ENCODE data around the gene AAR2.

AAR2 gene

GRCh38 chr20:36207602-36208001, 28.7 kb upstream of the AAR2 start:
- Histone ChIP-seq H4K91ac (ENCODE audit: low read length) (no peak overlapping the region), H3K36me3 (ENCODE audit: control insufficient read depth in 1 of 2, insufficient read depth in 2 of 2, low read depth in 1 of 2, low read length in 2 of 2) (peaks cover 47 to 69% of the 10 kb centered on the region in 2 experiments), H3K9me3 (ENCODE audit: control insufficient read depth, low read length) (no peaks in the 10 kb centered on the region), H2BK120ac (ENCODE audit: low read depth, low read length) (no peak overlapping the region), H3K27ac (ENCODE audit: low read length, poor library complexity, severe bottlenecking) (no peak overlapping the region), H2BK5ac (ENCODE audit: low read depth, low read length, poor library complexity, severe bottlenecking) (no peak overlapping the region), H3K4ac (ENCODE audit: low read depth in 1 of 2, low read length in 2 of 2) (no peak overlapping the region), H2AK5ac (ENCODE audit: low read length, severe bottlenecking) (no peak overlapping the region), H3K4me3 (ENCODE audit: insufficient read depth in 1 of 2, low read depth in 1 of 2, low read length in 2 of 2) (no peak overlapping the region), H3K4me1 (ENCODE audit: control insufficient read depth, insufficient read depth, low read depth, low read length) (peaks cover 11% of the 10 kb centered on the region), H3K18ac (ENCODE audit: low read depth in 1 of 2, low read length in 2 of 2) (no peak overlapping the region), H2BK12ac (ENCODE audit: low read length in 2 of 2) (no peak overlapping the region), H4K8ac (ENCODE audit: low read length) (no peak overlapping the region), H3K4me2 (ENCODE audit: low read length, poor library complexity, severe bottlenecking) (no peak overlapping the region), H3K79me1 (replicated peaks; ENCODE audit: low read length, poor library complexity, severe bottlenecking) (no peaks in the 10 kb centered on the region), H3K23ac (ENCODE audit: low read length in 2 of 2) (no peak overlapping the region), H2AFZ (ENCODE audit: low read depth, low read length) (no peak overlapping the region), H2BK15ac (ENCODE audit: low read depth, poor library complexity, severe bottlenecking) (no peak overlapping the region), H3K14ac (ENCODE audit: low read length in 2 of 2) (no peak overlapping the region), H3K27me3 (ENCODE audit: control insufficient read depth in 1 of 2, insufficient read depth in 1 of 2, low read length in 2 of 2) (no peaks in the 10 kb centered on the region), H3K9ac (ENCODE audit: low read length) (no peak overlapping the region)
- WGBS, result 88% methylated on average over 11 of the region's 11 CpGs
- DNase-seq, result no peak

GRCh38 chr20:36208257-36208656, 28.0 kb upstream of the AAR2 start:
- H3K4me3 ChIP-seq (ENCODE audit: insufficient read depth in 1 of 2, low read depth in 1 of 2, low read length in 2 of 2), result no peak overlapping the region
- no peaks in the 10 kb centered on the region for H3K27me3 ChIP-seq (ENCODE audit: control insufficient read depth in 1 of 2, insufficient read depth in 1 of 2, low read length in 2 of 2)
- H2BK120ac ChIP-seq (ENCODE audit: low read depth, low read length), result no peak overlapping the region
- H3K4me2 ChIP-seq (ENCODE audit: low read length, poor library complexity, severe bottlenecking), result no peak overlapping the region
- no peak overlapping the region for H3K9ac ChIP-seq (ENCODE audit: low read length)
- H3K9me3 ChIP-seq (ENCODE audit: control insufficient read depth, low read length), result no peaks in the 10 kb centered on the region
- no peak overlapping the region for H4K91ac ChIP-seq (ENCODE audit: low read length)
- H3K79me1 ChIP-seq (replicated peaks; ENCODE audit: low read length, poor library complexity, severe bottlenecking), result no peaks in the 10 kb centered on the region
- no peak overlapping the region for H3K4ac ChIP-seq (ENCODE audit: low read depth in 1 of 2, low read length in 2 of 2)
- no peak overlapping the region for H3K14ac ChIP-seq (ENCODE audit: low read length in 2 of 2)
- H2BK15ac ChIP-seq (ENCODE audit: low read depth, poor library complexity, severe bottlenecking), result no peak overlapping the region
- H3K23ac ChIP-seq (ENCODE audit: low read length in 2 of 2), result no peak overlapping the region
- no peak overlapping the region for H3K27ac ChIP-seq (ENCODE audit: low read length, poor library complexity, severe bottlenecking)
- no peak overlapping the region for H3K18ac ChIP-seq (ENCODE audit: low read depth in 1 of 2, low read length in 2 of 2)
- H2AK5ac ChIP-seq (ENCODE audit: low read length, severe bottlenecking), result no peak overlapping the region
- H2AFZ ChIP-seq (ENCODE audit: low read depth, low read length), result no peak overlapping the region
- peaks cover 11% of the 10 kb centered on the region for H3K4me1 ChIP-seq (ENCODE audit: control insufficient read depth, insufficient read depth, low read depth, low read length)
- H4K8ac ChIP-seq (ENCODE audit: low read length), result no peak overlapping the region
- no peak overlapping the region for H2BK12ac ChIP-seq (ENCODE audit: low read length in 2 of 2)
- peaks cover 47 to 72% of the 10 kb centered on the region in 2 experiments for H3K36me3 ChIP-seq (ENCODE audit: control insufficient read depth in 1 of 2, insufficient read depth in 2 of 2, low read depth in 1 of 2, low read length in 2 of 2)
- no peak overlapping the region for H2BK5ac ChIP-seq (ENCODE audit: low read depth, low read length, poor library complexity, severe bottlenecking)
- WGBS, result 96% methylated on average over 9 of the region's 10 CpGs
- no peak for DNase-seq

GRCh38 chr20:36210436-36211021, 25.7 kb upstream of the AAR2 start:
- no peak overlapping the region for H3K27ac ChIP-seq (ENCODE audit: low read length, poor library complexity, severe bottlenecking)
- H2BK120ac ChIP-seq (ENCODE audit: low read depth, low read length), result no peak overlapping the region
- no peak for DNase-seq
- no peak overlapping the region for H3K4me3 ChIP-seq (ENCODE audit: insufficient read depth in 1 of 2, low read depth in 1 of 2, low read length in 2 of 2)
- no peak overlapping the region for H4K91ac ChIP-seq (ENCODE audit: low read length)
- no peak overlapping the region for H2BK15ac ChIP-seq (ENCODE audit: low read depth, poor library complexity, severe bottlenecking)
- no peaks in the 10 kb centered on the region for H3K27me3 ChIP-seq (ENCODE audit: control insufficient read depth in 1 of 2, insufficient read depth in 1 of 2, low read length in 2 of 2)
- no peak overlapping the region for H3K18ac ChIP-seq (ENCODE audit: low read depth in 1 of 2, low read length in 2 of 2)
- H2AFZ ChIP-seq (ENCODE audit: low read depth, low read length), result no peak overlapping the region
- H3K9me3 ChIP-seq (ENCODE audit: control insufficient read depth, low read length), result no peaks in the 10 kb centered on the region
- no peaks in the 10 kb centered on the region for H3K79me1 ChIP-seq (replicated peaks; ENCODE audit: low read length, poor library complexity, severe bottlenecking)
- H2BK12ac ChIP-seq (ENCODE audit: low read length in 2 of 2), result no peak overlapping the region
- no peak overlapping the region for H2BK5ac ChIP-seq (ENCODE audit: low read depth, low read length, poor library complexity, severe bottlenecking)
- no peak overlapping the region for H3K14ac ChIP-seq (ENCODE audit: low read length in 2 of 2)
- H4K8ac ChIP-seq (ENCODE audit: low read length), result no peak overlapping the region
- H3K23ac ChIP-seq (ENCODE audit: low read length in 2 of 2), result no peak overlapping the region
- WGBS, result 88% methylated on average over 5 of the region's 5 CpGs
- peaks cover 11% of the 10 kb centered on the region for H3K4me1 ChIP-seq (ENCODE audit: control insufficient read depth, insufficient read depth, low read depth, low read length)
- H3K36me3 ChIP-seq (ENCODE audit: control insufficient read depth in 1 of 2, insufficient read depth in 2 of 2, low read depth in 1 of 2, low read length in 2 of 2), result peaks cover 52 to 82% of the 10 kb centered on the region in 2 experiments
- H2AK5ac ChIP-seq (ENCODE audit: low read length, severe bottlenecking), result no peak overlapping the region
- H3K4me2 ChIP-seq (ENCODE audit: low read length, poor library complexity, severe bottlenecking), result no peak overlapping the region
- H3K9ac ChIP-seq (ENCODE audit: low read length), result no peak overlapping the region
- H3K4ac ChIP-seq (ENCODE audit: low read depth in 1 of 2, low read length in 2 of 2), result no peak overlapping the region

- WGBS, result no CpG with 5 or more reads among the region's 2 CpGs
- no peak for DNase-seq
- H2AFZ ChIP-seq (ENCODE audit: low read depth, low read length), result no peak overlapping the region
- no peak overlapping the region for H3K4me3 ChIP-seq (ENCODE audit: insufficient read depth in 1 of 2, low read depth in 1 of 2, low read length in 2 of 2)
- H3K4ac ChIP-seq (ENCODE audit: low read depth in 1 of 2, low read length in 2 of 2), result no peak overlapping the region
- H2BK120ac ChIP-seq (ENCODE audit: low read depth, low read length), result no peak overlapping the region
- H3K27ac ChIP-seq (ENCODE audit: low read length, poor library complexity, severe bottlenecking), result no peak overlapping the region
- no peak overlapping the region for H3K9ac ChIP-seq (ENCODE audit: low read length)
- no peak overlapping the region for H2AK5ac ChIP-seq (ENCODE audit: low read length, severe bottlenecking)
- H3K36me3 ChIP-seq (ENCODE audit: control insufficient read depth in 1 of 2, insufficient read depth in 2 of 2, low read depth in 1 of 2, low read length in 2 of 2), result peaks cover 27 to 71% of the 10 kb centered on the region in 2 experiments
- H3K23ac ChIP-seq (ENCODE audit: low read length in 2 of 2), result no peak overlapping the region
- H3K9me3 ChIP-seq (ENCODE audit: control insufficient read depth, low read length), result no peaks in the 10 kb centered on the region
- H3K27me3 ChIP-seq (ENCODE audit: control insufficient read depth in 1 of 2, insufficient read depth in 1 of 2, low read length in 2 of 2), result no peaks in the 10 kb centered on the region
- H4K8ac ChIP-seq (ENCODE audit: low read length), result no peak overlapping the region
- no peak overlapping the region for H3K4me2 ChIP-seq (ENCODE audit: low read length, poor library complexity, severe bottlenecking)
- H3K14ac ChIP-seq (ENCODE audit: low read length in 2 of 2), result no peak overlapping the region
- H2BK12ac ChIP-seq (ENCODE audit: low read length in 2 of 2), result no peak overlapping the region
- no peak overlapping the region for H4K91ac ChIP-seq (ENCODE audit: low read length)
- no peak overlapping the region for H2BK15ac ChIP-seq (ENCODE audit: low read depth, poor library complexity, severe bottlenecking)
- H3K4me1 ChIP-seq (ENCODE audit: control insufficient read depth, insufficient read depth, low read depth, low read length), result peaks cover 11% of the 10 kb centered on the region
- H2BK5ac ChIP-seq (ENCODE audit: low read depth, low read length, poor library complexity, severe bottlenecking), result no peak overlapping the region
- H3K79me1 ChIP-seq (replicated peaks; ENCODE audit: low read length, poor library complexity, severe bottlenecking), result no peaks in the 10 kb centered on the region
- no peak overlapping the region for H3K18ac ChIP-seq (ENCODE audit: low read depth in 1 of 2, low read length in 2 of 2)
Observed at GRCh38 chr20:36213362-36213761, 22.9 kb upstream of the AAR2 start.
